Activated CD8-positive, alpha-beta memory T cell treated with anti-CD3 and anti-CD28 coated beads for 24 hours (primary cell): ENCODE results near the gene VRK3.
"Not testable (repeated sequence)": the region's sequence is repeated elsewhere in the genome, so short reads cannot be mapped to it uniquely, and the experiment has no call there.

ENCODE experiments used
- DNase-seq: peaks from one replicate; pipeline ENCODE4 v3.0.0-alpha.2; 2020

VRK3 gene, protein sequence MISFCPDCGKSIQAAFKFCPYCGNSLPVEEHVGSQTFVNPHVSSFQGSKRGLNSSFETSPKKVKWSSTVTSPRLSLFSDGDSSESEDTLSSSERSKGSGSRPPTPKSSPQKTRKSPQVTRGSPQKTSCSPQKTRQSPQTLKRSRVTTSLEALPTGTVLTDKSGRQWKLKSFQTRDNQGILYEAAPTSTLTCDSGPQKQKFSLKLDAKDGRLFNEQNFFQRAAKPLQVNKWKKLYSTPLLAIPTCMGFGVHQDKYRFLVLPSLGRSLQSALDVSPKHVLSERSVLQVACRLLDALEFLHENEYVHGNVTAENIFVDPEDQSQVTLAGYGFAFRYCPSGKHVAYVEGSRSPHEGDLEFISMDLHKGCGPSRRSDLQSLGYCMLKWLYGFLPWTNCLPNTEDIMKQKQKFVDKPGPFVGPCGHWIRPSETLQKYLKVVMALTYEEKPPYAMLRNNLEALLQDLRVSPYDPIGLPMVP

DNA sequence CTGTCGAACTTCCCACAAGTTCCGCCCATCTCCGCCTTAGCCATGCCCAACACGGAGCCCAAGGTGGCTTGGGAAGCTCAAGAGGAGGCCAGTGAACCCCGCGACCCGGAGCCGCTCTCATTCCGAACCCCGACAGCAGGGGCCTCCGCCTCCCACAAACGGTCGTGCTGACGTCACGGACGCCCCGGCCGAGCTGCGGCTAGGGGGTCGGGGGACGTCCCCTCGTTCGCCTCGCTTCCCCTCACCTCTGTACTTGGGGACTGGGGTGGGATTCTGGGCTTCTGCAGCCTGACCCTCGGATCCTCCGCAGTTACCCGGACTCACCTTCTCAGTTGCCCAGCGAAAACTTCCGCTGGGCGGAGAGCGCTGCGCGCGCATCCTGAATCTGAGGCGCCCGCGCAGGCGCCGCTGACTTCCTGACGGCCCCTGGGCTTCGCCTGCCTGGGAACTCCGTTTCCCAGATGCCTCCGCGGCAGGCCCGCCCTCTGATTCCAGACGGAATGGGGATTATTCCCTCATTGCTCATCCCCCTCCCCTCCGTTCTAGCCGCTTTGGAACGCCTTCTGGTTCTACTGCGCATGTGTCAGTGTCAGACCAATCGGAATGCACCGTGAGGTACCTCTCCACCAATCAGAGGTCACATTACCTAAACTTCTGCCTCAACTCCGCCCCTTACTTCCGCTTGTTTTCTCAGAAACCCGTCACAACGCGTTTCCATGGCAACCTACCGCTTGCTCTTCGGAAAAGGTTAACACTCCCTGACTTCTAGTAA, at the start of gene VRK3:
Gene VRK3, minus strand, starts transcription at position 351 of the 772 bp plus-strand sequence. CDS start 9,210 bp downstream, outside the sequence.
- peak; percentile 95 for DNase-seq

DNA sequence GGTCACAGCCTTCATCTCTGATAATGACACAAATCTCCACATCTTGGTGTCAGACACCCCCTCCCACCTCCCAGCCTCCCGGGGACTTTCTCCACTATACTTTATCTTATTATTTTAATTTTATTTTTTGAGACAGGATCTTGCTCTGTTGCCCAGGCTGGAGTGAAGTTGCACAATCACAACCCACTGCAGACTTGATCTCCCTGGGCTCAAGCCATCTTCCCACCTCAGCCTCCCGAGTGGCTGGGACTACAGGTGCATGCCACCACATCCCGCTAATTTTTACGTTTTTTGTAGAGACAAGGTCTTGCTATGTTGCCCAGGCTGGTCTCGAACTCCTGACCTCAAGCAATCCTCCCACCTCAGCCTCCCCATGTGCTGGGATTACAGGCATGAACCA, 43.2 kb upstream of the VRK3 start:
- not testable (repeated sequence) for DNase-seq

- no peak for DNase-seq
Measured at GRCh38 chr19:50067575-50067974, 42.4 kb upstream of the VRK3 start.

- no peak for DNase-seq
Measured at GRCh38 chr19:50065938-50066337, 40.8 kb upstream of the VRK3 start.

- no peak for DNase-seq
Measured at GRCh38 chr19:50061650-50062049, 36.5 kb upstream of the VRK3 start.

- DNase-seq: no peak
Measured at GRCh38 chr19:50060107-50060506, 34.9 kb upstream of the VRK3 start.

DNA sequence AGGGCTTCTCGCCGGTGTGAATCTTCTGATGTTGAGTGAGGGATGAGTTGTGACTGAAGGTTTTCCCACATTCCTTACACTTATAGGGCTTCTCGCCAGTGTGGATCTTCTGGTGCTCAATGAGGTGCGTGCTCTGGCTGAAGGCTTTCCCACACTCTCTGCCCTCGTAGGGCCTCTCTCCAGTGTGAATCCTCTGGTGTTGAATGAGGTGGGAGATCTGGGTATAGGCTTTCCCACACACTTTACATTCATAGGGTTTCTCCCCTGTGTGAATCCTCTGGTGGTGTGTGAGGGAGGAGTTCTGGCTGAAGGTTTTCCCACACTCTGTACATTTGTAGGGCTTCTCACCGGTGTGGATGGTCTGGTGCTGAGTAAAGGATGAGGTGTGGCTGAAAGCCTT, 33.9 kb upstream of the VRK3 start:
- DNase-seq: no peak

- DNase-seq: no peak
Measured at GRCh38 chr19:50058425-50058824, 33.3 kb upstream of the VRK3 start.

DNA sequence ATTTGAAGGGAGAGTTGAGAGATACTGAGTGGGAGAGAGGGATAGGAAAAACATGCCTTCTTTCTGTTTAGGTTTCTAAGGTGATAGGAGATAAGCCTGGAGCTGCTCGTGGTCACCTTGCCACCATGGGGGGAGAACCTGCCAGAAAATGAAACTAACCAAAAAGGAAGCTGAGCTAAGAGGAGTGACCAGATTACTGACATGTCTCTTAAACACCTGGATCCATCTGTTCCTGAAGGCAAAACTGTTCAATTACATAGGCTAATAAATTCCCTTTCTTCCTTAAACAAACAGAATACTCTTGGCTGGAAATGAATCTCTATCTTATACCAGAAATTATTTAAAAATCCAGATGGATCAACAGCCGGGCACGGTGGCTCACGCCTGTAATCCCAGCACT, 27.9 kb upstream of the VRK3 start:
- no peak for DNase-seq

DNA sequence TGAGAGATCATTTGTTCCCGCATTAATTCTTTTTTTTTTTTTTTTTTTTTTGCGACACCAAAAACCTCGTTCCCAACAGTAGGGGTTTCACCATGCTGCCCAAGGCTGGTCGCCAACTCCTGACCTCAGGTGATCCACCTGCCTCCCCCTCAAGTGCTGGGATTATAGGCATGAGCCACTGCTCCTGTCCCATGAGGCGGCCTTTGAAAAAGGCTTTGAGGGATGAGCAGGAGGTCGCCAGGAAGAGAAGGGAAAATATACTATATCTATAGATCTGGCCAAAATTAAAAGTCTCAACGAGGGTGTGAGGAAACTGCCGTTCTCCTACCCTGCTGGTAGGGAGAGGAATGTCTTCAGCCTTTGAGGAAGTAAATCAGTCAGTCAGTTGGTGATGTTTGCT, 26.8 kb upstream of the VRK3 start:
- DNase-seq: no peak

GRCh38 chr19:50051228-50051895, 26.2 kb upstream of the VRK3 start:
- not testable (repeated sequence) for DNase-seq

DNA sequence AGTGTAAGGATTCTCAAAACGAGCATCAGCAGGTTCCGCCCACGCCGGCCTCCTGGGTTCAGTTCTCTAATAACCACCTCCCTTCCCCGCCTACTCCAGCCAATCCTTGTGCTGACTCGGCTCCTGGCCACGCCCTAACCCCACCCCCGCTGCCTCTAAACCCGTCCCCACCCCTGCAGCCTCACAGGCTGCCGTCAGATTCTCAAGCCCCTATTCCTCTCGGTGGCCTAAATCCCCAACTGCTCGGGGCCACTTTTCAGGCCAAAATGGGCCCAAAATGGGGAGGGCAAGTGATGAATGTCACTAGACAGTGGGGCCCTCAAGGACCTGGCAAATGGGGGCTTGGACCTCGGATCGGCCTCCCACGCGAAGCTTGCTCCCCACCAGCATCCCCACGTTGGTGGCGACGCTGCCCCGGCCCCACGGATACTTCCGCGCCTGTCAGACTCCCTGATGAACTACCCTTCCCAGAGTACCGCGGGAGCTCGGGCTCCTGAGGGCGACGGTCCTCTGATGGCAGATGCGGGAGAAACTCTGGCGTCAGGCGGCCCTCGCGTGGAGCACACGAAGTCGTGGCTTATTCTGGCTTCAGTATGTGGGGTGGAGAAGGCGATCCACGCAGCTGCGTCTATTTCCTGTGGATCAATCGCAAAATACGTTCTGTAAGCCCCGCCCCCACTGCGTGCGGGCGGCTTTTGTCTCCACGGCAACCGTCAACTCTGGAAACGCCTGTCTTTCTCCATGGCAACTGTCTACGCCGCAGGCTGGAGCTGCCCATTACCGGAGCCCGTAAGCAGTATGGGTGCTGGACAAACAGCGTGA, 25.4 kb upstream of the VRK3 start:
- peak; percentile 85 for DNase-seq

DNA sequence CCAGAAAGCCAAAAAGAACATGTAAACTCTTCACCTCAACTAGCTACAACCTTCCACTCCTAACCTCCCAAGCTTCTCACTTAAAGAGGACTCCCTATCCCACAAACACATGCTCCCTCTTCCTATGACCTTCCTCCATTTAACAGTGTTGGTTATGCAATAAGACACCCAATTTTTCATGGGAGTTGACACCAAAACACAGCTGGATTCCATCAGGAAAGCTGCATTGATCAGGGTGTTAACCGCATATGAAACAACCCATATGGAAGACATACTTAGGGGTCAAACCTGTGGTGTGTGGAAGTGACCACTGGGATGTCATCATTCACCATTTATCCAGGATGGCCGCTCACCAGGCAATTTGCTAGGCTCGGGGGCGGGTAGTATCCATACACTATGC, 22.5 kb upstream of the VRK3 start:
- no peak for DNase-seq

GRCh38 chr19:50046649-50047503, 21.7 kb upstream of the VRK3 start:
- DNase-seq: peak; percentile 80

GRCh38 chr19:50044922-50045321, 19.8 kb upstream of the VRK3 start:
- DNase-seq: no peak

- DNase-seq: no peak
Measured at GRCh38 chr19:50043967-50044366, 18.8 kb upstream of the VRK3 start.

DNA sequence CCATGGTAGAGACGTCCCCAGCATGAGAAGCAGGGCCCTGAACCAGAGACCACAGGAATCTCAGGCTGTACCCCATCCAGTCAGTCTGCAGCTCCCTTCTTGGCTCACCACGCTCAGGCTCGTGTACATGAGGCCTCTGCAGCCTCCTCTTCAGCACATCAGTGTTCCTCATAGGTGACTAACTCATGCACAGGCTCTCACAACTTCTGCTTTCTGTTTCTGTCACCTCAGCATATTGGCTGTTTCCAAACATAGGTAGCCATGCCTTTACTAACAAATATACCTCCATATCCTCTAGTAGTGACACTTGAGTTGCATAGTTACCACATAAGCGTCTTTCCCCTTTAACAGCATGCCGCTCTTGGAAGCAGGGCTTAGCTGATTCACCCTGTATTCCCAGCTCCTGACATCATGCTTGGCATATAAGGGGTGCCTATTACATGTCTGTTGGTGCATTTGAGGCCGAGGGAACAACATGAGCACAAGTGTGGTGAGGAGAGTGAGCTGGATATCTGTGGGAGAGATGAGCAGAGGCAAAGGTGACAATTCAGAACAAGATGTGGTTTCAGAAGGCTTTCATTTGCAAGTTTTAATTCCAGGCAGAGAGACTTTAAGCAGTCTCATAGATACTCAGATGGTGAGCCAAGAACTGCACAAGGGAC, 17.3 kb upstream of the VRK3 start:
- no peak for DNase-seq

GRCh38 chr19:50040967-50041366, 15.8 kb upstream of the VRK3 start:
- no peak for DNase-seq

- DNase-seq: no peak
Measured at GRCh38 chr19:50039968-50040367, 14.8 kb upstream of the VRK3 start.

GRCh38 chr19:50036908-50037307, 11.7 kb upstream of the VRK3 start:
- DNase-seq: no peak

- no peak for DNase-seq
Measured at GRCh38 chr19:50030937-50031336, 5.8 kb upstream of the VRK3 start.
